ENCODE measurements around the gene NLRX1. TPM values are rescaled to one million over a fixed set of nuclear protein-coding genes. Genes with fewer than 3 reads are reported as not detected.
A peak's percentile ranks its signal among the peaks of the same experiment; 100 is the strongest.
"Not testable (repeated sequence)": the region's sequence is repeated elsewhere in the genome, so short reads cannot be mapped to it uniquely, and the experiment has no call there.

NLRX1 gene
- total RNA-seq, 2 donors from 2014 or later = 9.3 to 30.7 TPM

- intact Hi-C loops (cut with DNase I) = no loop called here
- Histone ChIP-seq H3K36me3 (replicated peaks in 1 of 2; ENCODE audit: insufficient read depth in 1 of 2, low read depth in 2 of 2) (no peaks in the 10 kb centered on the region), H3K27me3 (no peaks in the 10 kb centered on the region), H3K9me3 (no peaks in the 10 kb centered on the region), H3K4me1 (no peaks in the 10 kb centered on the region), H3K27ac (no peak overlapping the region), H3K4me3 (no peak overlapping the region)
- DNase-seq = peak in 1 of 4 donors; percentile 34
- WGBS, 2 donors = 35 to 41% methylated on average over 3 of the region's 3 CpGs
- no peak for TF ChIP-seq POLR2A (IDR thresholded peaks at IDR 0.05)
- TF ChIP-seq, protein P1, sequence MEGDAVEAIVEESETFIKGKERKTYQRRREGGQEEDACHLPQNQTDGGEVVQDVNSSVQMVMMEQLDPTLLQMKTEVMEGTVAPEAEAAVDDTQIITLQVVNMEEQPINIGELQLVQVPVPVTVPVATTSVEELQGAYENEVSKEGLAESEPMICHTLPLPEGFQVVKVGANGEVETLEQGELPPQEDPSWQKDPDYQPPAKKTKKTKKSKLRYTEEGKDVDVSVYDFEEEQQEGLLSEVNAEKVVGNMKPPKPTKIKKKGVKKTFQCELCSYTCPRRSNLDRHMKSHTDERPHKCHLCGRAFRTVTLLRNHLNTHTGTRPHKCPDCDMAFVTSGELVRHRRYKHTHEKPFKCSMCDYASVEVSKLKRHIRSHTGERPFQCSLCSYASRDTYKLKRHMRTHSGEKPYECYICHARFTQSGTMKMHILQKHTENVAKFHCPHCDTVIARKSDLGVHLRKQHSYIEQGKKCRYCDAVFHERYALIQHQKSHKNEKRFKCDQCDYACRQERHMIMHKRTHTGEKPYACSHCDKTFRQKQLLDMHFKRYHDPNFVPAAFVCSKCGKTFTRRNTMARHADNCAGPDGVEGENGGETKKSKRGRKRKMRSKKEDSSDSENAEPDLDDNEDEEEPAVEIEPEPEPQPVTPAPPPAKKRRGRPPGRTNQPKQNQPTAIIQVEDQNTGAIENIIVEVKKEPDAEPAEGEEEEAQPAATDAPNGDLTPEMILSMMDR (IDR thresholded peaks at IDR 0.05) = no peak
- ATAC-seq = no peak
These were observed 11.5 kb upstream of the NLRX1 start for GRCh38 chr11:119157063-119157462.

DNA sequence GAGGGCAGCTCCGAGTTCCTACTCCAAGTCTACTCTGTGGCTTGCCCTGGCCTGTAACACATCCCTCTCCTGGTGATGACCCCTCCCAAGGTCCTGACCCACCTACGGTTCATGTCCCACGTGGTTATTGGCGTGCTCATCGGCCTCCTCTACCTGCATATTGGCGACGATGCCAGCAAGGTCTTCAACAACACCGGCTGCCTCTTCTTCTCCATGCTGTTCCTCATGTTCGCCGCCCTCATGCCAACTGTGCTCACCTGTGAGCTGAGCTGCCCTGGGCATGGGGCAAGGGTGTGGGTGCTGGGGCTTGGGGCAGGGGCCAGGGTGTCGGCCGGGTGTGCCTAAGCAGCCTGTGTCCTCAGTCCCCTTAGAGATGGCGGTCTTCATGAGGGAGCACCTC, 10.1 kb upstream of the NLRX1 start:
- Histone ChIP-seq H3K4me1 (no peaks in the 10 kb centered on the region), H3K4me3 (no peak overlapping the region), H3K27ac (no peak overlapping the region), H3K36me3 (replicated peaks in 1 of 2; ENCODE audit: insufficient read depth in 1 of 2, low read depth in 2 of 2) (no peaks in the 10 kb centered on the region), H3K9me3 (no peaks in the 10 kb centered on the region), H3K27me3 (no peaks in the 10 kb centered on the region)
- no peak for DNase-seq
- intact Hi-C loops (cut with DNase I) = no loop called here
- no peak for ATAC-seq
- 85 to 87% methylated on average over 13 of the region's 13 CpGs for WGBS, 2 donors
- TF ChIP-seq, protein P1 (IDR thresholded peaks at IDR 0.05) = no peak
- no peak for TF ChIP-seq POLR2A (IDR thresholded peaks at IDR 0.05)

- Histone ChIP-seq H3K9me3 (no peaks in the 10 kb centered on the region), H3K27me3 (no peaks in the 10 kb centered on the region), H3K4me1 (no peaks in the 10 kb centered on the region), H3K27ac (no peak overlapping the region), H3K36me3 (replicated peaks in 1 of 2; ENCODE audit: insufficient read depth in 1 of 2, low read depth in 2 of 2) (no peaks in the 10 kb centered on the region), H3K4me3 (no peak overlapping the region)
- no peak for ATAC-seq
- WGBS, 2 donors = 88 to 100% methylated on average over 1 to 9 of the region's 9 CpGs
- DNase-seq = no peak
- TF ChIP-seq, protein P1 (IDR thresholded peaks at IDR 0.05) = no peak
- no peak for TF ChIP-seq POLR2A (IDR thresholded peaks at IDR 0.05)
- intact Hi-C loops (cut with DNase I) = no loop called here
These were observed 8.4 kb upstream of the NLRX1 start for GRCh38 chr11:119160151-119160550.

DNA sequence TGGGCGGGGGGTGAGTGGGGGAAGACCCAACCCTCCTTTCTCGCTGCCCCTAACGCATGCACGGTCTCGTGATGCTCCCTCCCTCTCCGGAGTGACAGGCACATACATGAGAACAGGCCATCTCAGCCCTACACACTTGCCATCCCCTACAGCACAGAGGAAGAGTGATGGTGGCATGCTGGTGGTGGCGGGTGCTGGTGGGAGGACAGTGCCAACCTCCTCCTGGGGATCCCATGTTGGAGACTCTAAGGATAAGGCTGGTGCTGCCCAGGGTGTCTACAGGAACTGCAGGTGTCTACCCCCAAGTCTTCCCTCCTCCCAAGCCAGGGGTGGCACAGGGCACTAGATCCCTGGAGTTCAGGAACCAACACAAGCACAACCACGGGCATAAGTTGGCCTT, 6.7 kb upstream of the NLRX1 start:
- H3K36me3 ChIP-seq (replicated peaks in 1 of 2; ENCODE audit: insufficient read depth in 1 of 2, low read depth in 2 of 2) = no peaks in the 10 kb centered on the region
- ATAC-seq (no peak), DNase-seq (no peak)
- TF ChIP-seq POLR2A (IDR thresholded peaks at IDR 0.05) = no peak
- TF ChIP-seq, protein P1 (IDR thresholded peaks at IDR 0.05) = no peak
- intact Hi-C loops (cut with DNase I) = no loop called here
- H3K27ac ChIP-seq = no peak overlapping the region
- no peaks in the 10 kb centered on the region for H3K27me3 ChIP-seq
- no peak overlapping the region for H3K4me3 ChIP-seq
- H3K9me3 ChIP-seq = no peaks in the 10 kb centered on the region
- H3K4me1 ChIP-seq = no peaks in the 10 kb centered on the region
- WGBS, 2 donors = 63 to 65% methylated on average over 6 to 8 of the region's 8 CpGs

DNA sequence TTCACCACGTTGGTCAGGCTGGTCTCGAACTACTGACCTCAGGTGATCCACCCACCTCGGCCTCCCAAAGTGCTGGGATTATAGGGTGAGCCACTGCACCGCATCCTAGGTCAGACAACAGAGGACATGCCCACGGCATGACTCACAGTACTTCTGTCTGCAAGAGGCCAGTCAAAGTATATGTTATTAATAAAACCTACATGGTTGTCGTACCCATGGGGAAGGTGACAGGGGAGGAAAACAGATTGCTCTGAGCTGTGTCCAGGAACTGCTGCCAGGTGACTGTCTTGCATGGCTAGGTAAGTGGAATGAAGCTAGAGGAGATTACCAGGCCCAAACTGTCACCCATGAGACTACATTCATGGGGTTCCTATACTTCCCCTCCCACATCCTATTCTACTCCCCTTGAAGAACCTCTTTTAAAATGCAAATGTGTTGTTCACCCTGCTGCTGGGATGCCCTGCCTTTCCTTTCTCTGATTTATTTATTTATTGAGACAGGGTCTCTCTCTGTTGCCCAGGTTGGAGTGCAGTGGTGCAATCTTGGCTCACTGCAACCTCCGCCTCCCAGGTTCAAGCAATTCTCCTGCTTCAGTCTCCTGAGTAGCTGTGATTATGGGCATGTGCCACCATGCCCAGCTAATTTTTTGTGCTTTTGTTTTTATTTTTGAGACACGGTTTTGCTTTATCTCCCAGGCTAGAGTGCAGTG, 2.0 kb upstream of the NLRX1 start:
- Histone ChIP-seq H3K4me1 (peaks cover 17% of the 10 kb centered on the region), H3K27me3 (no peaks in the 10 kb centered on the region), H3K9me3 (no peaks in the 10 kb centered on the region), H3K27ac (no peak overlapping the region), H3K36me3 (replicated peaks in 1 of 2; ENCODE audit: insufficient read depth in 1 of 2, low read depth in 2 of 2) (no peaks in the 10 kb centered on the region), H3K4me3 (no peak overlapping the region)
- TF ChIP-seq, protein P1 (IDR thresholded peaks at IDR 0.05) = no peak
- TF ChIP-seq POLR2A (IDR thresholded peaks at IDR 0.05) = no peak
- WGBS, 2 donors = 56 to 80% methylated on average over 5 to 7 of the region's 8 CpGs
- intact Hi-C loops (cut with DNase I) = no loop called here
- ATAC-seq (no peak), DNase-seq (no peak)

GRCh38 chr11:119167077-119167458, 1.5 kb upstream of the NLRX1 start:
- DNase-seq; ATAC-seq; H3K9me3 ChIP-seq; H3K27ac ChIP-seq; H3K4me3 ChIP-seq; H3K27me3 ChIP-seq; intact Hi-C loops (cut with DNase I); H3K36me3 ChIP-seq (replicated peaks in 1 of 2; ENCODE audit: insufficient read depth in 1 of 2, low read depth in 2 of 2): not testable (repeated sequence)
- peaks cover 21% of the 10 kb centered on the region for H3K4me1 ChIP-seq
- WGBS, 2 donors = 76 to 80% methylated on average over 10 of the region's 10 CpGs

All from body of pancreas (tissue), 4 donors.